ENCODE data around the gene LAMTOR4. TPM values are rescaled to one million over a fixed set of nuclear protein-coding genes. Genes with fewer than 3 reads are reported as not detected.

Gene LAMTOR4
- total and polyA plus RNA-seq, 2 of the 13 experiments (the other 11 are each of a cell fraction or from before 2014, with no cell fraction given) = 115 to 118 TPM

DNA sequence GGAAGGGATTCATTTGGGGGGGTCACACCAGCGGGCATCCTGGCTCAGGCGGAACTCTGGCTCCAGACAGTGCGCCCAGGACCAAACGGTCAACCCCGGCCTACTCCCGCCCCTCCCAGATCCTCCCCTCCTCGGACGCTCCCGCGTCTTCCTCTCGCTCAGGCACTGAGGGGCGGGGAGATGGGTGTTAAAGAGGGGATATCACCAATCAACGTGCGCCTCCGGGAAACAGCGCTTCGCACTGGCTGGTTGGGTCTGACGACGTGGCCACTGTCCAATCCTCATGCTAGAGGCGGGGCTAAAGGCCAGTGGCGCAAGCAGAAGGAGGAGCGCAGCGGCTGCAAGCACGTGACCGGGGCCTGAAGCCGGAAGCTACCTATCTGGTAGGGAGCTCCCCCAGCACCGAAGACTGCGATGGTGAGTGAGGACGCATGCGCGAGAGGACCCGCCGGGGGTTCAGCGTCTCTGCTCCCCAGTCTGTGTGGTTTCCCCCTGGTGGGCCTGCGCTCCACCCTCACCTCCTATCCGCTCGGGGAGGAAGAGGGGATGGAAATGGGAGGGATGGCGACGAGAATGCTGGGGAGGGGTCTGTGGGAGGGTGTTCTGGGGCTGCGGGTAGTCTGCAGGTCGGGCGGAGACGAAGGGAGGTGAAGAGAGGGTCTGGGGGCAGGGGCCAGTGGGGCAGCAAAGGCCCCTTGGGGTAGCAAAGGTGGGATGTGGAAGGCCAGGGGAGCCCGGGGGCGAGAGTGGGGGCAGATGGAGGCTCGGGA lies at the start of gene LAMTOR4 (continued):
- TF ChIP-seq, protein P1, sequence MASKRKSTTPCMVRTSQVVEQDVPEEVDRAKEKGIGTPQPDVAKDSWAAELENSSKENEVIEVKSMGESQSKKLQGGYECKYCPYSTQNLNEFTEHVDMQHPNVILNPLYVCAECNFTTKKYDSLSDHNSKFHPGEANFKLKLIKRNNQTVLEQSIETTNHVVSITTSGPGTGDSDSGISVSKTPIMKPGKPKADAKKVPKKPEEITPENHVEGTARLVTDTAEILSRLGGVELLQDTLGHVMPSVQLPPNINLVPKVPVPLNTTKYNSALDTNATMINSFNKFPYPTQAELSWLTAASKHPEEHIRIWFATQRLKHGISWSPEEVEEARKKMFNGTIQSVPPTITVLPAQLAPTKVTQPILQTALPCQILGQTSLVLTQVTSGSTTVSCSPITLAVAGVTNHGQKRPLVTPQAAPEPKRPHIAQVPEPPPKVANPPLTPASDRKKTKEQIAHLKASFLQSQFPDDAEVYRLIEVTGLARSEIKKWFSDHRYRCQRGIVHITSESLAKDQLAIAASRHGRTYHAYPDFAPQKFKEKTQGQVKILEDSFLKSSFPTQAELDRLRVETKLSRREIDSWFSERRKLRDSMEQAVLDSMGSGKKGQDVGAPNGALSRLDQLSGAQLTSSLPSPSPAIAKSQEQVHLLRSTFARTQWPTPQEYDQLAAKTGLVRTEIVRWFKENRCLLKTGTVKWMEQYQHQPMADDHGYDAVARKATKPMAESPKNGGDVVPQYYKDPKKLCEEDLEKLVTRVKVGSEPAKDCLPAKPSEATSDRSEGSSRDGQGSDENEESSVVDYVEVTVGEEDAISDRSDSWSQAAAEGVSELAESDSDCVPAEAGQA (IDR thresholded peaks at IDR 0.05; ENCODE audit: low read depth) = 0 out of 2 replicates have a peak, but pooled peaks have one; percentile 34
- TF ChIP-seq, protein P1 (CRISPR knock-in tag; IDR thresholded peaks at IDR 0.05; ENCODE audit: borderline replicate concordance) = no peak
- TF ChIP-seq FLYWCH1 (CRISPR knock-in tag; IDR thresholded peaks at IDR 0.05) (no peak), ZKSCAN8 (CRISPR knock-in tag; IDR thresholded peaks at IDR 0.05; ENCODE audit: borderline replicate concordance) (no peak), TSC22D2 (CRISPR knock-in tag; IDR thresholded peaks at IDR 0.05; ENCODE audit: borderline replicate concordance) (peak; percentile 86), MIXL1 (CRISPR knock-in tag; IDR thresholded peaks at IDR 0.05) (peak; percentile 42; the same call in 1 of the 2 replicates), TARDBP (CRISPR knock-in tag; IDR thresholded peaks at IDR 0.05) (peak; percentile 42; the same call in 1 of the 2 replicates), NFE2 (CRISPR knock-in tag; IDR thresholded peaks at IDR 0.05) (no peak), ZNF251 (CRISPR knock-in tag; IDR thresholded peaks at IDR 0.05) (no peak), IKZF1 (IDR thresholded peaks at IDR 0.05) (no peak), ZNF143 (CRISPR knock-in tag; IDR thresholded peaks at IDR 0.05) (0 out of 2 replicates have a peak, but pooled peaks have one; percentile 16)
- TF ChIP-seq, protein P2, sequence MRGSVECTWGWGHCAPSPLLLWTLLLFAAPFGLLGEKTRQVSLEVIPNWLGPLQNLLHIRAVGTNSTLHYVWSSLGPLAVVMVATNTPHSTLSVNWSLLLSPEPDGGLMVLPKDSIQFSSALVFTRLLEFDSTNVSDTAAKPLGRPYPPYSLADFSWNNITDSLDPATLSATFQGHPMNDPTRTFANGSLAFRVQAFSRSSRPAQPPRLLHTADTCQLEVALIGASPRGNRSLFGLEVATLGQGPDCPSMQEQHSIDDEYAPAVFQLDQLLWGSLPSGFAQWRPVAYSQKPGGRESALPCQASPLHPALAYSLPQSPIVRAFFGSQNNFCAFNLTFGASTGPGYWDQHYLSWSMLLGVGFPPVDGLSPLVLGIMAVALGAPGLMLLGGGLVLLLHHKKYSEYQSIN (CRISPR knock-in tag; IDR thresholded peaks at IDR 0.05; ENCODE audit: borderline replicate concordance) = no peak
- TF ChIP-seq, protein P3, sequence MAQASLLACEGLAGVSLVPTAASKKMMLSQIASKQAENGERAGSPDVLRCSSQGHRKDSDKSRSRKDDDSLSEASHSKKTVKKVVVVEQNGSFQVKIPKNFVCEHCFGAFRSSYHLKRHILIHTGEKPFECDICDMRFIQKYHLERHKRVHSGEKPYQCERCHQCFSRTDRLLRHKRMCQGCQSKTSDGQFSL (CRISPR knock-in tag; IDR thresholded peaks at IDR 0.05) = peak; percentile 48; the same call in 1 of the 2 replicates
- TF ChIP-seq, protein P4, sequence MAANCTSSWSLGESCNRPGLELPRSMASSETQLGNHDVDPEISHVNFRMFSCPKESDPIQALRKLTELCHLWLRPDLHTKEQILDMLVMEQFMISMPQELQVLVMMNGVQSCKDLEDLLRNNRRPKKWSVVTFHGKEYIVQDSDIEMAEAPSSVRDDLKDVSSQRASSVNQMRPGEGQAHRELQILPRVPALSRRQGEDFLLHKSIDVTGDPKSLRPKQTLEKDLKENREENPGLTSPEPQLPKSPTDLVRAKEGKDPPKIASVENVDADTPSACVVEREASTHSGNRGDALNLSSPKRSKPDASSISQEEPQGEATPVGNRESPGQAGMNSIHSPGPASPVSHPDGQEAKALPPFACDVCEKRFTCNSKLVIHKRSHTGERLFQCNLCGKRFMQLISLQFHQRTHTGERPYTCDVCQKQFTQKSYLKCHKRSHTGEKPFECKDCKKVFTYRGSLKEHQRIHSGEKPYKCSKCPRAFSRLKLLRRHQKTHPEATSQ (CRISPR knock-in tag; IDR thresholded peaks at IDR 0.05; ENCODE audit: borderline replicate concordance) = no peak
